Gastroesophageal sphincter (tissue), 3 donors: ENCODE measurements around the gene UCHL5.

Experiments used
- CTCF ChIP-seq, 4 experiments: fragments of 200-600 bp in 2 of 4; fragments of 450-650 bp in 2 of 4; sonication (generic) in 1 of 4; IDR thresholded peaks; one replicate each; pipeline ENCODE4 v1.5.1; 2017 to 2019; ENCODE audit warnings: antibody characterized with exemption in 4 of 4, mild to moderate bottlenecking in 2 of 4, moderate library complexity in 2 of 4
- EP300 ChIP-seq: sonication (generic); formaldehyde crosslinking; IDR thresholded peaks from one replicate; pipeline ENCODE4 v1.6.1; 2017; ENCODE audit warnings: antibody characterized with exemption, mild to moderate bottlenecking
- POLR2A ChIP-seq, 2 donors: fragments of 450-650 bp; IDR thresholded peaks; one replicate each; pipeline ENCODE4 v1.6.1; 2017; ENCODE audit warnings: antibody characterized with exemption in 2 of 2, mild to moderate bottlenecking in 2 of 2, moderate library complexity in 1 of 2
- POLR2AphosphoS5 ChIP-seq: sonication (generic); formaldehyde crosslinking; IDR thresholded peaks from one replicate; pipeline ENCODE4 v1.6.1; 2017; ENCODE audit warnings: antibody characterized with exemption

DNA sequence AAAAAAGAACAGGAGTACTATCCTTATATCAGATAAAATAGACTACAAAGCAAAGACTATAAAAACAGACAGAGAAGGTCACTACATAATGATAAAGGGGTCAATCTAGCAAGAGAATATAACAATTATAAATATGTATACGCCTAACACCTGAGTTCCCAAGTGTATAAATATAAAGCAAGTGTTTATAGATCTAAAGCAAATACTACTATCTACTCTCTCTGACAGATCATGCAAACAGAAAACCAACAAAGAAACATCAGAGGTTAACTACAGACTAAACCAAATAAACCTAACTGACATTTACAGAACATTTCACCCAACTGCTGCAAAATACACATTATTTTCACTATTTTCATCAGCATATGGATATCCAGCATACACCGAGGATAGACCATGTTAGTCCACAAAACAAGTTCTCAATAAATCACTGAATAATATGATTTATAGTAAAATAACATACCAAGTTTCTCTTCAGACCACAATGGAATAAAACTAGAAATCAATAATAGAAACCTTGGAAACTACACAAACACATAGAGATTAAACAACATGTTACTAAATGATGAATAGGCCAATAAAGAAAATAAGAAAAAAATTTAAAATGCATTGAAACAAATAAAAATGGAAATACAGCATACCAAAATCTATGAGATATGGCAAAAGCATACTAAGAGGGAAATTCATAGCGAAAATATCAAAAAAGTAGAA, 22.7 kb downstream of the UCHL5 start:
- TF ChIP-seq CTCF (IDR thresholded peaks at IDR 0.05) (no peak), POLR2A (IDR thresholded peaks at IDR 0.05) (no peak), POLR2AphosphoS5 (no peak), EP300 (no peak)
